Measurements from ENCODE around the gene ATP6V0E2. TPM values are rescaled to one million over a fixed set of nuclear protein-coding genes. Genes with fewer than 3 reads are reported as not detected.

The ATP6V0E2 gene
- total RNA-seq, 3 donors from 2014 or later = 12.7 to 23.7 (median 20.9) TPM

DNA sequence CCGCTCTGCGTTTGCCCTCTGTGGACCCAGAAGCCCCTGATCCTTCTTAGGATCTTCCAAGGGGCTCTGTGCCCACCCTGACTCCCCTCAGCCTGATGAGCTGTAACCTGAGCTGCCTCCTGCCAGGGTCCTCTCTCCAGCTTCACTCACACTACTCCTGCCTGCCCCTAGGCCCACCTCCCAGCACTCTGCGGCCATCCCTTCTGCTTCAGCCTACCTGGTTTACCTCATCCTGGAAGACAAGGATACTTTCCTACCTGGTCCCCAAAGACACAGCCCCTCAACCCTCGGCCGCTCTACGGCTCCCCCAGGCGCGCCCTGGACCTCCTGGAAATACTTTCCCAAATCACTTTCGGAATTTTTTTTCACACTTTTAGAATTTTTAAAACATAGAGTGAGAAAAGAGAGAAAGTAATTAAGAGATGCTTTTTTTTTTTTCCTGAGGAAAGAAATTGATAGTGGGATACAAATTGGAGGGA is 42.0 kb upstream of the ATP6V0E2 start:
- Histone ChIP-seq H3K4me3 (no peak overlapping the region), H3K9me3 (no peaks in the 10 kb centered on the region), H3K4me1 (ENCODE audit: low read depth) (no peaks in the 10 kb centered on the region), H3K36me3 (ENCODE audit: low read depth) (no peaks in the 10 kb centered on the region)
- TF ChIP-seq, protein P1, sequence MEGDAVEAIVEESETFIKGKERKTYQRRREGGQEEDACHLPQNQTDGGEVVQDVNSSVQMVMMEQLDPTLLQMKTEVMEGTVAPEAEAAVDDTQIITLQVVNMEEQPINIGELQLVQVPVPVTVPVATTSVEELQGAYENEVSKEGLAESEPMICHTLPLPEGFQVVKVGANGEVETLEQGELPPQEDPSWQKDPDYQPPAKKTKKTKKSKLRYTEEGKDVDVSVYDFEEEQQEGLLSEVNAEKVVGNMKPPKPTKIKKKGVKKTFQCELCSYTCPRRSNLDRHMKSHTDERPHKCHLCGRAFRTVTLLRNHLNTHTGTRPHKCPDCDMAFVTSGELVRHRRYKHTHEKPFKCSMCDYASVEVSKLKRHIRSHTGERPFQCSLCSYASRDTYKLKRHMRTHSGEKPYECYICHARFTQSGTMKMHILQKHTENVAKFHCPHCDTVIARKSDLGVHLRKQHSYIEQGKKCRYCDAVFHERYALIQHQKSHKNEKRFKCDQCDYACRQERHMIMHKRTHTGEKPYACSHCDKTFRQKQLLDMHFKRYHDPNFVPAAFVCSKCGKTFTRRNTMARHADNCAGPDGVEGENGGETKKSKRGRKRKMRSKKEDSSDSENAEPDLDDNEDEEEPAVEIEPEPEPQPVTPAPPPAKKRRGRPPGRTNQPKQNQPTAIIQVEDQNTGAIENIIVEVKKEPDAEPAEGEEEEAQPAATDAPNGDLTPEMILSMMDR (IDR thresholded peaks at IDR 0.05) = no peak
- no peak for ATAC-seq
- DNase-seq = no peak
- intact Hi-C loops (cut with DNase I, micrococcal nuclease) = no loop called here

DNA sequence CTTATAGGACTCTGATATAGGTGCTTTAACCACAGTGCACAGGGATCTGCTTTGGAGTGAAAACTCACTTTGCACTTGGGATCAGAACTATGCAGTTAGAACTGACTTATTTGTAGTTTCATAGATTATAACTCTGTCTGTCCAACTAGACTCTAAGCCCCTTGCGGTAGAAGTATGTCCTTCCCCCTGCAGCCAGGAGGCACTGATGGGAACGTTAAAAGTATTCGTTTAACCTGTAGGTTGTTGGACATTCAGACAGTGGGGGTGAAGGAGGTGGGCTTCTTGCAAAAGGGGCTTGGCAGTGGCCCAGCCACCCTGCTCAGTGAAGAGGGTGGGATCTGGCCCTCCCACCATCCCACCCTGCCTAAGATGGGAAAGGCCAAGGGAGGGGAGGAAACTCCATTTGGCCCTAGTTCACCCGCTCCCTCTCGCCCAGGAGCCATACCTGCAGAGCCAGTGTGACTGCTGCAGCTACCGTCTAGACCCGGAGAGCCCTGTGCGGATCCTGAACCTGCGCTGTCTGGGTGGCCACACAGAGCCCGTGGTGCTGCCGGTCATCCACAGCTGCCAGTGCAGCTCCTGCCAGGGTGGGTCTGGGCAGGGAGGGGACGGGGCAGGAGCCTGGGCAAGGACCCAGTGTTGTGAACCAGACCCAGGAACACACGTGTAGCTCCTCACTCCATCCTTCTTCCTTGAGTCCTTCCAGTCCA is 41.3 kb upstream of the ATP6V0E2 start:
- intact Hi-C loops (cut with DNase I, micrococcal nuclease) = no loop called here
- Histone ChIP-seq H3K9me3 (no peaks in the 10 kb centered on the region), H3K4me3 (no peak overlapping the region), H3K4me1 (ENCODE audit: low read depth) (no peaks in the 10 kb centered on the region), H3K36me3 (ENCODE audit: low read depth) (no peaks in the 10 kb centered on the region)
- TF ChIP-seq, protein P1 (IDR thresholded peaks at IDR 0.05) = no peak
- DNase-seq = peak in 1 of 3 donors; percentile 13
- ATAC-seq = no peak

GRCh38 chr7:149833495-149834130 is 40.2 kb upstream of the ATP6V0E2 start:
- Histone ChIP-seq H3K4me1 (ENCODE audit: low read depth) (peaks cover 6% of the 10 kb centered on the region), H3K36me3 (ENCODE audit: low read depth) (no peaks in the 10 kb centered on the region), H3K4me3 (no peak overlapping the region), H3K9me3 (no peaks in the 10 kb centered on the region)
- TF ChIP-seq, protein P1 (IDR thresholded peaks at IDR 0.05) = no peak
- ATAC-seq = no peak
- intact Hi-C loops (cut with DNase I, micrococcal nuclease) = no loop called here
- peak in 1 of 3 donors; percentile 6 for DNase-seq

DNA sequence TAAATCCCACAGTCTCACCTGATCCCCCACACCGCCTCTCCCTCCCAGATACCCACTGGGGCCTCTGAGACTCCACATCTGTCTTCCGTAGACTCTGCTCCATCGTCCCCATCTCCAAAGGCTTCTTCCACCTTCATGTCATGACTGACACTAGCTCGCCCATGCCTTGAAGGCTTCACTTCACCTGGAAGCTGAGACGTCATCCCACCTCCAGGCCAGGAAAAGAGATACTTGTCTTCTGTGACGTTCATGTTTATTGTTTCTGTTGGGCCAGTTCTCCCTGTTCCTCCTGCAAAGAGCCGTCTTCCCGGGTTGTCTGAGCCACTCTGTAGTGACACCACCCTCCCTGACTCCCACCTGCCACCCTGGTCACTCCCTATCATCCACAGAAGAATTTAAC is 39.2 kb upstream of the ATP6V0E2 start:
- TF ChIP-seq, protein P1 (IDR thresholded peaks at IDR 0.05) = no peak
- DNase-seq (no peak), ATAC-seq (no peak)
- peaks cover 13% of the 10 kb centered on the region for H3K4me1 ChIP-seq (ENCODE audit: low read depth)
- intact Hi-C loops (cut with DNase I, micrococcal nuclease) = no loop called here
- no peaks in the 10 kb centered on the region for H3K36me3 ChIP-seq (ENCODE audit: low read depth)
- no peak overlapping the region for H3K4me3 ChIP-seq
- no peaks in the 10 kb centered on the region for H3K9me3 ChIP-seq

- Histone ChIP-seq H3K36me3 (ENCODE audit: low read depth) (no peaks in the 10 kb centered on the region), H3K9me3 (no peaks in the 10 kb centered on the region), H3K4me3 (no peak overlapping the region), H3K4me1 (ENCODE audit: low read depth) (peaks cover 14% of the 10 kb centered on the region)
- TF ChIP-seq, protein P1 (IDR thresholded peaks at IDR 0.05) = no peak
- intact Hi-C loops (cut with DNase I, micrococcal nuclease) = no loop called here
- ATAC-seq = no peak
- DNase-seq = no peak
Measured at GRCh38 chr7:149836434-149836833, 37.3 kb upstream of the ATP6V0E2 start.
